22Rv1 (cell line): ENCODE results near the gene GPR37.

Experiments
- ZFX ChIP-seq: fragments of 450-650 bp; IDR thresholded peaks from 2 replicates; pipeline ENCODE4 v1.6.1; 2017; ENCODE audit warnings: antibody characterized with exemption, borderline replicate concordance
- TF ChIP-seq, protein P1 (sequence below): fragments of 450-650 bp; IDR thresholded peaks from 2 replicates; pipeline ENCODE4 v1.5.1; 2017; ENCODE audit warnings: mild to moderate bottlenecking

DNA sequence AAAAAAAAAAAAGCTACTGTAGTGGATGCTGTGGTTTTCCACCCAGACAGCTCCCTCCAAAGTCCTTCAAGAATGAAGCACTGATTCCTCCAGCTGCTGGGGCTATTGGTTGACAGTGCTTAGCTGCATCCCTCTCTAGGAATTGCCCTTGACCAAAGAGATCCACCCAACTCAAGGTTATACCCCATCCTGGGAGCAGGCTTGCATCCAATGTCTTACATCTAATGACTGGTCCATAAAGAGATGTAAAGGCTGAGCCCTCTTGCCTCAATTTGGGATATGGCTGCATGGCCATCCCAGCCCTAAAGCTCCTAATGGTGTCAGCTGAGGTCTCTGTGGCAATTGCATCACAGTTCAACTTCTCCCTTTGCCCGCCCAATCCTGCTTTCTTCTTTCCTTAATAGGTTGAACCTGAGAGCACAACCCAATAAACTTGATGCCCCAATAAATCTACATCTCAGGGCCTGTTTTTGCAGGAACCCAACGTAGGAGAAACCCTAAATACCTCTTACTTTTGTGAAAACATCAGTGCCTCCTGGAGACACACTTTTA is 4.4 kb downstream of the GPR37 start:
- TF ChIP-seq, protein P1, sequence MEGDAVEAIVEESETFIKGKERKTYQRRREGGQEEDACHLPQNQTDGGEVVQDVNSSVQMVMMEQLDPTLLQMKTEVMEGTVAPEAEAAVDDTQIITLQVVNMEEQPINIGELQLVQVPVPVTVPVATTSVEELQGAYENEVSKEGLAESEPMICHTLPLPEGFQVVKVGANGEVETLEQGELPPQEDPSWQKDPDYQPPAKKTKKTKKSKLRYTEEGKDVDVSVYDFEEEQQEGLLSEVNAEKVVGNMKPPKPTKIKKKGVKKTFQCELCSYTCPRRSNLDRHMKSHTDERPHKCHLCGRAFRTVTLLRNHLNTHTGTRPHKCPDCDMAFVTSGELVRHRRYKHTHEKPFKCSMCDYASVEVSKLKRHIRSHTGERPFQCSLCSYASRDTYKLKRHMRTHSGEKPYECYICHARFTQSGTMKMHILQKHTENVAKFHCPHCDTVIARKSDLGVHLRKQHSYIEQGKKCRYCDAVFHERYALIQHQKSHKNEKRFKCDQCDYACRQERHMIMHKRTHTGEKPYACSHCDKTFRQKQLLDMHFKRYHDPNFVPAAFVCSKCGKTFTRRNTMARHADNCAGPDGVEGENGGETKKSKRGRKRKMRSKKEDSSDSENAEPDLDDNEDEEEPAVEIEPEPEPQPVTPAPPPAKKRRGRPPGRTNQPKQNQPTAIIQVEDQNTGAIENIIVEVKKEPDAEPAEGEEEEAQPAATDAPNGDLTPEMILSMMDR, result no peak
- TF ChIP-seq ZFX, result no peak
